Activated T-cell treated with anti-CD3 and anti-CD28 coated beads, Interleukin-2, amount 50 U/mL, for 72 hours (primary cell): ENCODE data around the gene PELO. TPM values are rescaled to one million over a fixed set of nuclear protein-coding genes. Genes with fewer than 3 reads are reported as not detected.

Source experiments
- ATAC-seq, 2 donors: fragments of 150-1000 bp; cut with Tn5 transposase; replicated peaks in 1 of 2; 2 replicates each; pipeline ENCODE4 v1.10.0; 2021; ENCODE audit warnings: moderate library complexity in 2 of 2, mild to moderate bottlenecking in 1 of 2
- DNase-seq, 2 donors: peaks; one replicate each; pipeline ENCODE4 v3.0.0; 2021 to 2022; ENCODE audit warnings: mixed read lengths in 1 of 2
- H3K27ac Mint-ChIP-seq: one replicate; pipeline ENCODE4 v1.8.0; 2022; ENCODE audit warnings: mild to moderate bottlenecking, moderate library complexity, mixed read lengths
- H3K27me3 Mint-ChIP-seq: one replicate; pipeline ENCODE4 v1.8.0; 2022; ENCODE audit warnings: low read depth, mixed read lengths
- H3K36me3 Mint-ChIP-seq, 2 donors: one replicate each; pipeline ENCODE4 v1.8.0; 2022; ENCODE audit warnings: mixed read lengths in 2 of 2, mild to moderate bottlenecking in 1 of 2; ENCODE audit not compliant: insufficient read depth in 2 of 2
- H3K4me1 Mint-ChIP-seq: one replicate; pipeline ENCODE4 v1.8.0; 2022; ENCODE audit warnings: low read depth, mixed read lengths
- H3K4me3 Mint-ChIP-seq, 2 donors: one replicate each; pipeline ENCODE4 v1.8.0; 2022; ENCODE audit warnings: mild to moderate bottlenecking in 2 of 2, mixed read lengths in 2 of 2, moderate library complexity in 2 of 2
- H3K9me3 Mint-ChIP-seq, 2 donors: one replicate each; pipeline ENCODE4 v1.8.0; 2022; ENCODE audit warnings: mixed read lengths in 2 of 2
- total RNA-seq, 2 donors: library from RNA; stranded (reverse); gene quantifications; one replicate each; pipeline ENCODE4 v1.2.3, GENCODE V29; 2022

The PELO gene
- total RNA-seq, 2 donors from 2014 or later, result 16.6 to 17.5 TPM

GRCh38 chr5:52777186-52777585, 10.5 kb upstream of the PELO start:
- DNase-seq, result no peak
- Mint-ChIP-seq H3K27me3 (peaks cover 13% of the 10 kb centered on the region), H3K9me3 (peaks cover 0 to 1% of the 10 kb centered on the region in 2 donors), H3K36me3 (no peaks in the 10 kb centered on the region), H3K4me1 (peaks cover 34% of the 10 kb centered on the region), H3K4me3 (no peak overlapping the region), H3K27ac (no peak overlapping the region)
- ATAC-seq, result no peak

DNA sequence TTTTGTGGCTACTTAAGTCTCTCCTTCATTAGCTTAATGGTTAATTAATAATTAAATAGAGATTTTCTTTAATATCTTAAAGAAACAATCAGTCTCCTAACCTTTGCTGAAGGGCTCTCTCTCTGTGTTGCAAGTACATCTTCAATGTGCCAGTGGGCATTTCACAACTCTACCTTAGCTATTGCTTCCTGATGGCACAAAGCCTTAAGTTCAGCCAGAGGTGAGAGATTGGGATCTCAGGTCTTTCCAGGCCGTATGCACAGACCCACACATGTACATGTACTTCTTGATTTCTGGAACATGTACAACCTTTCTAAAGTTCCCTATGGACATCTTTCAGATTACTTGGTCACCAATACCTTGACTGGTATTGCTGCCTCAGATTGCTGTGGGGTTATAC, 8.9 kb upstream of the PELO start:
- no peak overlapping the region for H3K27ac Mint-ChIP-seq
- DNase-seq (no peak), ATAC-seq (no peak)
- H3K4me3 Mint-ChIP-seq, result no peak overlapping the region
- H3K9me3 Mint-ChIP-seq, result peaks cover 0 to 1% of the 10 kb centered on the region in 2 donors
- no peaks in the 10 kb centered on the region for H3K36me3 Mint-ChIP-seq
- peaks cover 26% of the 10 kb centered on the region for H3K4me1 Mint-ChIP-seq
- peaks cover 7% of the 10 kb centered on the region for H3K27me3 Mint-ChIP-seq

DNA sequence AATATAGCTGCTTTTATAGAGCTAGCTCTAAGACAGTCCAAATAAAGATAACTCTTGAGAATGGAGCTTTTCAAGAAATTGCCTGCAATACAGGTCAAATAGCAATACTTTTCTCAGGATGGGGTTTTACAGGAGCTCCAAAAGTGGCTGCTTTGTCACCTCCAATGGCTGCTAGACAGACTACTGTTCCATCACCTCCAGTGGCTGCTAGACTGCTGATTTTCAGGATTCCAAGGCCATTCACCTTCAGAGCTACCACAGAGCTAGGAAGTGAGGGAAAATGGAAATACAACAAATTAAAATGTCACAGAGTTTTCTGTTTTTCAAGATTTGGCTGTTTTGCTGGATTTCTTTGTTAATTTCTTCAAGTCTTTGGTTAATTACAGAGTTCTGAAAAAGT, 8.5 kb upstream of the PELO start:
- ATAC-seq, result no peak
- no peak overlapping the region for H3K27ac Mint-ChIP-seq
- H3K27me3 Mint-ChIP-seq, result peaks cover 3% of the 10 kb centered on the region

GRCh38 chr5:52783226-52783959, 4.3 kb upstream of the PELO start:
- H3K36me3 Mint-ChIP-seq, result no peaks in the 10 kb centered on the region
- H3K27ac Mint-ChIP-seq, result no peak overlapping the region
- DNase-seq (no peak), ATAC-seq (no peak)
- H3K9me3 Mint-ChIP-seq, result no peaks in the 10 kb centered on the region
- H3K4me3 Mint-ChIP-seq, result no peak overlapping the region
- peaks cover 6% of the 10 kb centered on the region for H3K27me3 Mint-ChIP-seq
- peaks cover 19% of the 10 kb centered on the region for H3K4me1 Mint-ChIP-seq

More for the DNA sequence above, 8.5 kb upstream of the PELO start:
- Mint-ChIP-seq H3K4me1 (peaks cover 21% of the 10 kb centered on the region), H3K9me3 (peaks cover 0 to 1% of the 10 kb centered on the region in 2 donors), H3K4me3 (no peak overlapping the region), H3K36me3 (no peaks in the 10 kb centered on the region)
- no peak for DNase-seq

- peaks cover 17% of the 10 kb centered on the region for H3K27me3 Mint-ChIP-seq
- H3K36me3 Mint-ChIP-seq, result no peaks in the 10 kb centered on the region
- no peak for ATAC-seq
- peaks cover 19% of the 10 kb centered on the region for H3K4me1 Mint-ChIP-seq
- H3K9me3 Mint-ChIP-seq, result no peaks in the 10 kb centered on the region
- no peak overlapping the region for H3K27ac Mint-ChIP-seq
- DNase-seq, result no peak
- no peak overlapping the region for H3K4me3 Mint-ChIP-seq
Observed at GRCh38 chr5:52784737-52785136, 3.0 kb upstream of the PELO start.

DNA sequence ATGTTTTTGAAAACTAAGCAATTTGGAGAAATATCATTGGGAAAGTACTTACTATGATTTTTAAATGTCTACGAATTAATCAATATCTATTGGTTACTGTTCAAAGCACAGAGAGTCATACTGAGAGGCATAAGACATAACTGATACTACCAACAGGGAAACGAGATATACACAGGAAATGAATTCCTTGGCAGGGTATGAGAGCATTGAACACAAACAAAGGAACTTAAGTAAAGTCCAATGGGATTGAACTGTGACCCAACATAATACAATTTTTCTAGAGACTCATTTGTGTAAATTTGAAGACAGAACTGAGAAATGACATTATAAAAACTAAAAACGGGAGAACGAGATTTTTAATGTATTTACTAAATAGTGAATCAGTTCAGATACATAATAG, 1.3 kb upstream of the PELO start:
- no peak for DNase-seq
- no peak for ATAC-seq
- Mint-ChIP-seq H3K4me3 (peak overlapping the region; percentile 3 to 51), H3K27me3 (peaks cover 27% of the 10 kb centered on the region), H3K36me3 (peaks cover 0 to 4% of the 10 kb centered on the region in 2 donors), H3K27ac (no peak overlapping the region), H3K9me3 (no peaks in the 10 kb centered on the region), H3K4me1 (peaks cover 19% of the 10 kb centered on the region)

- Mint-ChIP-seq H3K9me3 (no peaks in the 10 kb centered on the region), H3K27ac (no peak overlapping the region), H3K27me3 (peaks cover 27% of the 10 kb centered on the region), H3K4me3 (peak overlapping the region; percentile 87 to 90), H3K4me1 (peaks cover 19% of the 10 kb centered on the region), H3K36me3 (peaks cover 0 to 4% of the 10 kb centered on the region in 2 donors)
- DNase-seq (peak; percentile 20 to 39), ATAC-seq (peak; percentile 40 to 51)
Observed at GRCh38 chr5:52786949-52787599, 642 bp upstream of the PELO start.

- Mint-ChIP-seq H3K27me3 (peaks cover 27% of the 10 kb centered on the region), H3K4me1 (peaks cover 16% of the 10 kb centered on the region), H3K4me3 (peak overlapping the region; percentile 87 to 90), H3K9me3 (no peaks in the 10 kb centered on the region), H3K27ac (no peak overlapping the region), H3K36me3 (peaks cover 0 to 4% of the 10 kb centered on the region in 2 donors)
- DNase-seq (no peak), ATAC-seq (peak in 1 of 2 donors; percentile 2)
Observed at GRCh38 chr5:52788505-52788821, 747 bp downstream of the PELO start.

DNA sequence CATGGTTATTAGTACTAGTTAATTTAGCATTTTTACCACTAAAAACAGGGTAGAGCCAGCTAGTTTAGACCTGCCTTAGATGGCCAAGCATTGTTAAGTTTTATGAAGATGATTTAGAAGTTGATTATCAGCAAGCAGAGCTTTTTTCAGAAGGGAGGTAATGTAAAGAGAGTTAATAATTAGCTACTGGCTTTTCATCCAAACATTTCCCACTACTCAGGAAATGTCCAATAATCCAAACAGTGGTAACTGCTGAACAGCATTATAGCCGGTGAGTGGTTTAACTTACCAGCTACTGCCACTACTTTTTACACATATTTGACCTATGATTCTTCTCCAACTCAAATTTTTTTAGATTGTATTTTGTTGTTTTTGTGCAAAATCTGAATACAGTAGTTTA, 1.7 kb downstream of the PELO start:
- DNase-seq (no peak), ATAC-seq (no peak)
- Mint-ChIP-seq H3K4me1 (peaks cover 15% of the 10 kb centered on the region), H3K36me3 (peaks cover 0 to 4% of the 10 kb centered on the region in 2 donors), H3K4me3 (peak overlapping the region in 1 of 2 donors; percentile 87), H3K27ac (peak overlapping the region; percentile 23), H3K9me3 (no peaks in the 10 kb centered on the region), H3K27me3 (peaks cover 27% of the 10 kb centered on the region)

- Mint-ChIP-seq H3K4me1 (peaks cover 15% of the 10 kb centered on the region), H3K4me3 (peak overlapping the region in 1 of 2 donors; percentile 87), H3K36me3 (peaks cover 0 to 4% of the 10 kb centered on the region in 2 donors), H3K27me3 (peaks cover 27% of the 10 kb centered on the region), H3K9me3 (no peaks in the 10 kb centered on the region), H3K27ac (no peak overlapping the region)
- DNase-seq, result no peak
- no peak for ATAC-seq
Observed at GRCh38 chr5:52789851-52790250, 2.1 kb downstream of the PELO start.

DNA sequence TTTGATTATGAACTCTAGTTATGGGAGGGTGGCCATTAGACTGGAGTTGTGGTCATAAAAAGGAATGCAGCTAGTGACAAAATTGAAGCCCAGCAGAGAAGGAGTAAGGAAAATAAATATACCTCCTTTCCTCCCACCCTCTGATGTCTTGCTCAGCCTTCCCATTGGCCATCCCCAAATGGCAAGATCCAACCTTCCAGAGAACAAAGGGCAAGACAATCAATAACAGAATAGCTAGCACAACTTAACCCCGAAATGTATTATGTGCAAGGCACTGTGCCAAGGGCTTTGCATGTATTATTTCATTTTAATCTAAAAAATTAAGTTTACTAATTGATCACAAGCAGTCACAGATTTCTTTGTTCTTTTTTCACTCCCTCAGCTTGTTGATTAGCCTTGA, 3.6 kb downstream of the PELO start:
- no peaks in the 10 kb centered on the region for H3K9me3 Mint-ChIP-seq
- H3K4me3 Mint-ChIP-seq, result no peak overlapping the region
- no peak overlapping the region for H3K27ac Mint-ChIP-seq
- ATAC-seq, result no peak
- peaks cover 0 to 4% of the 10 kb centered on the region in 2 donors for H3K36me3 Mint-ChIP-seq
- H3K4me1 Mint-ChIP-seq, result peaks cover 13% of the 10 kb centered on the region
- DNase-seq, result no peak
- H3K27me3 Mint-ChIP-seq, result peaks cover 27% of the 10 kb centered on the region

DNA sequence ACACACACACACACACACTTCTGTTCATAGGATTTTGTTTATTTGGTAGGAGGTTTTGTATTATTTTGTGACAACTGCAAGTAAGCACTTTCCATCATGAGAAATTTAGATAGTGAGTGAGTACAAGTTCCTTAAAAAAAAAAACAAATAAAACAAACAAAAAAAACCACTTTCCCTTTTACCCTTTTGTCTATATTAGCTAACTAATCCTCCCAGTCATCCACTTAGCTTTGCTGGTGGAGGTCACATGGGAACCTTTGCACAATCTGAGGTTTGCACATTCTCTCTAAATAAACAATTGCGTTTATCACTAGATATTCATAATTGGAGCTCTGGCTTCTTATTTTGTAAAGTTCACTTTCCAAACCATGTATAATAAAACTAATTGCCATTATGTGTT, 6.8 kb downstream of the PELO start:
- DNase-seq, result no peak
- H3K27me3 Mint-ChIP-seq, result peaks cover 12% of the 10 kb centered on the region
- ATAC-seq, result no peak
- H3K36me3 Mint-ChIP-seq, result peaks cover 0 to 4% of the 10 kb centered on the region in 2 donors
- no peak overlapping the region for H3K27ac Mint-ChIP-seq
- no peak overlapping the region for H3K4me3 Mint-ChIP-seq
- no peaks in the 10 kb centered on the region for H3K9me3 Mint-ChIP-seq
- H3K4me1 Mint-ChIP-seq, result peaks cover 17% of the 10 kb centered on the region

GRCh38 chr5:52796031-52796430, 8.3 kb downstream of the PELO start:
- Mint-ChIP-seq H3K27me3 (no peaks in the 10 kb centered on the region), H3K4me3 (no peak overlapping the region), H3K4me1 (peaks cover 20% of the 10 kb centered on the region), H3K36me3 (peaks cover 2 to 10% of the 10 kb centered on the region in 2 donors), H3K27ac (no peak overlapping the region), H3K9me3 (no peaks in the 10 kb centered on the region)
- no peak for DNase-seq
- ATAC-seq, result no peak
